ENCODE results near the gene SEMA4D.

- TF ChIP-seq EZH2 (IDR thresholded peaks at IDR 0.05; ENCODE audit: borderline replicate concordance): no peak
- no peak for TF ChIP-seq EZH2phosphoT487 (IDR thresholded peaks at IDR 0.05; ENCODE audit: low read depth, severe bottlenecking, unreplicated experiment)
- TF ChIP-seq CTCF (IDR thresholded peaks at IDR 0.05; ENCODE audit: poor library complexity): no peak
These were observed 107.8 kb downstream of the SEMA4D start for GRCh38 chr9:89390068-89390555.
